Measurements from ENCODE around the gene PGBD2. TPM values are rescaled to one million over a fixed set of nuclear protein-coding genes. Genes with fewer than 3 reads are reported as not detected.

Gene PGBD2
- total and polyA plus RNA-seq, 10 of the 15 experiments (the other 5 are each of a cell fraction or from before 2014, with no cell fraction given) = 4.0 to 10.3 (median 4.5) TPM

DNA sequence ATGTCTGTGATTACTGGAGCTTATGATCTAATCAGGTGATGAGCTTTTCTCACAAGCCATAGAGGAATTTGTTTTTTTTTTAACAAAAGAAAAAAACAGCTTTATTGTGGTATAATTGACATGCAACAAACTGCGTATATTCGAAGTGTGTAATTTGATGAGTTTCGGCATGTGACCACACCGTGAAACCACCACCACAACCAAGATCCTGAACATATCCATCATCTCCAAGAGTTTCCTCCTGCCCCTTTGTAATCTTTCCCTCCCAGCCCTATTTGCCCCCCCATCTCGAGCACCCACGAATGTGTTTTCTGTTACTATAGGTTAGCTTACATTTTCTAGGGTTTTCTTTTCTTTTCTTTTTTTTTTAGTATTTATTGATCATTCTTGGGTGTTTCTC, 4.7 kb downstream of the PGBD2 start:
- in situ Hi-C loops (cut with MboI) (no loop called here), intact Hi-C loops (cut with micrococcal nuclease; ENCODE audit: unreplicated experiment) (no loop called here)
- no peak for DNase-seq (ENCODE audit: low read depth, low spot score)
- Histone ChIP-seq H3K36me3 (ENCODE audit: control insufficient read depth in 2 of 2, insufficient read depth in 2 of 2, low read length in 1 of 2) (no peaks in the 10 kb centered on the region), H3K4me2 (ENCODE audit: control insufficient read depth, insufficient read depth) (no peak overlapping the region), H2AFZ (ENCODE audit: control insufficient read depth, low read depth, low read length) (no peak overlapping the region), H3K79me2 (ENCODE audit: control insufficient read depth, insufficient read depth, low read length) (peaks cover 6% of the 10 kb centered on the region), H3K4me1 (ENCODE audit: control insufficient read depth, insufficient read depth, low read length) (peaks cover 2% of the 10 kb centered on the region; the same call in 1 of the 2 replicates), H3K9me3 (replicated peaks; ENCODE audit: control insufficient read depth, insufficient read depth, low read length) (no peaks in the 10 kb centered on the region), H3K9ac (ENCODE audit: control insufficient read depth, insufficient read depth, low read length) (no peak overlapping the region), H3K27ac (ENCODE audit: control insufficient read depth, insufficient read depth) (no peak overlapping the region), H4K20me1 (ENCODE audit: control insufficient read depth, insufficient read depth) (no peaks in the 10 kb centered on the region), H3K27me3 (replicated peaks in 1 of 2; ENCODE audit: control insufficient read depth in 2 of 2, insufficient read depth in 2 of 2, low read length in 1 of 2) (no peaks in the 10 kb centered on the region), H3K4me3 (no peak overlapping the region)
- RAD21 ChIA-PET (ENCODE audit: unreplicated experiment) = no interaction called here
- WGBS (ENCODE audit: insufficient coverage, insufficient replicate concordance, low lambda C conversion rate, missing lambda C conversion rate) = 97% methylated on average over 6 of the region's 6 CpGs
- no peak for ATAC-seq
- BruUV-seq (replicated peaks) = no TSS peak
- TF ChIP-seq ELK1 (IDR thresholded peaks at IDR 0.05; ENCODE audit: low read depth, low read length) (no peak), ATF3 (IDR thresholded peaks at IDR 0.05; ENCODE audit: borderline replicate concordance, extremely low read depth, low read depth, low read length) (no peak), YY1 (IDR thresholded peaks at IDR 0.05; ENCODE audit: low read depth, low read length) (no peak), FOXM1 (IDR thresholded peaks at IDR 0.05; ENCODE audit: low read depth, low read length) (no peak), CBX3 (IDR thresholded peaks at IDR 0.05; ENCODE audit: borderline replicate concordance, low read depth) (no peak)
- no peak for FAIRE-seq
- SMC1A ChIA-PET (ENCODE audit: uncharacterized antibody, unreplicated experiment) = interaction anchor here (0.9 kb wide), 1 partner anchor 69 kb away, joined by 4 read pairs; no protein-coding TSS in a partner anchor
- CTCF ChIA-PET = interaction anchor here (1.2 kb wide), 1 partner anchor 207 kb away, joined by 3 read pairs; no protein-coding TSS in a partner anchor
- POLR2A ChIA-PET = no interaction called here

- no TSS peak for BruUV-seq (replicated peaks)
- H3K9me3 ChIP-seq (replicated peaks; ENCODE audit: control insufficient read depth, insufficient read depth, low read length) = no peaks in the 10 kb centered on the region
- 6% methylated on average over 2 of the region's 2 CpGs for WGBS (ENCODE audit: insufficient coverage, insufficient replicate concordance, low lambda C conversion rate, missing lambda C conversion rate)
- no peak overlapping the region for H3K9ac ChIP-seq (ENCODE audit: control insufficient read depth, insufficient read depth, low read length)
- FAIRE-seq (no peak), DNase-seq (ENCODE audit: low read depth, low spot score) (no peak), ATAC-seq (no peak; the same call in 2 of the 3 replicates)
- RAD21 ChIA-PET (ENCODE audit: unreplicated experiment) = interaction anchor here (0.9 kb wide), 1 partner anchor 109 kb away, joined by 3 read pairs; no protein-coding TSS in a partner anchor
- H4K20me1 ChIP-seq (ENCODE audit: control insufficient read depth, insufficient read depth) = no peaks in the 10 kb centered on the region
- H3K27me3 ChIP-seq (replicated peaks in 1 of 2; ENCODE audit: control insufficient read depth in 2 of 2, insufficient read depth in 2 of 2, low read length in 1 of 2) = no peaks in the 10 kb centered on the region
- CTCF ChIA-PET = no interaction called here
- 0 out of 2 replicates have a peak, but pooled peaks cover 2% of the 10 kb centered on the region for H3K4me1 ChIP-seq (ENCODE audit: control insufficient read depth, insufficient read depth, low read length)
- intact Hi-C loops (cut with micrococcal nuclease; ENCODE audit: unreplicated experiment) = no loop called here
- POLR2A ChIA-PET = no interaction called here
- H3K27ac ChIP-seq (ENCODE audit: control insufficient read depth, insufficient read depth) = no peak overlapping the region
- SMC1A ChIA-PET (ENCODE audit: uncharacterized antibody, unreplicated experiment) = interaction anchor here (1.4 to 2.1 kb wide), 2 partner anchors 10 to 72 kb away, joined by 4 to 7 read pairs; no protein-coding TSS in a partner anchor
- no peak overlapping the region for H3K4me2 ChIP-seq (ENCODE audit: control insufficient read depth, insufficient read depth)
- in situ Hi-C loops (cut with MboI) = no loop called here
- no peak overlapping the region for H3K4me3 ChIP-seq
- TF ChIP-seq SMARCA5 (IDR thresholded peaks at IDR 0.05) = no peak
- H3K79me2 ChIP-seq (ENCODE audit: control insufficient read depth, insufficient read depth, low read length) = no peaks in the 10 kb centered on the region
- no peak overlapping the region for H2AFZ ChIP-seq (ENCODE audit: control insufficient read depth, low read depth, low read length)
- peaks cover 0 to 7% of the 10 kb centered on the region in 2 experiments; a peak in 3 of 4 replicates for H3K36me3 ChIP-seq (ENCODE audit: control insufficient read depth in 2 of 2, insufficient read depth in 2 of 2, low read length in 1 of 2)
Measured at GRCh38 chr1:248913933-248914332, 7.9 kb downstream of the PGBD2 start.
